OCI-LY7 (cell line): ENCODE results near the gene VSX2.

ENCODE experiments used
- CTCF ChIP-seq: fragments of 200-600 bp; sonication (generic); conservative IDR thresholded peaks from 2 replicates; pipeline ENCODE4 v1.5.1; 2014; ENCODE audit warnings: mild to moderate bottlenecking, antibody characterized with exemption, low read length, moderate library complexity, mixed read lengths
- EZH2phosphoT487 ChIP-seq: fragments of 200-600 bp; sonication (generic); IDR thresholded peaks from 2 replicates; pipeline ENCODE4 v1.6.1; 2018; ENCODE audit warnings: low read depth, borderline replicate concordance, mild to moderate bottlenecking, mixed run types, antibody characterized with exemption, low read length, moderate library complexity, mixed read lengths

- no peak for TF ChIP-seq CTCF
- no peak for TF ChIP-seq EZH2phosphoT487
These were observed 33.4 kb upstream of the VSX2 start for GRCh38 chr14:74205882-74206281.
